ENCODE data around the gene NUFIP2.

DNA sequence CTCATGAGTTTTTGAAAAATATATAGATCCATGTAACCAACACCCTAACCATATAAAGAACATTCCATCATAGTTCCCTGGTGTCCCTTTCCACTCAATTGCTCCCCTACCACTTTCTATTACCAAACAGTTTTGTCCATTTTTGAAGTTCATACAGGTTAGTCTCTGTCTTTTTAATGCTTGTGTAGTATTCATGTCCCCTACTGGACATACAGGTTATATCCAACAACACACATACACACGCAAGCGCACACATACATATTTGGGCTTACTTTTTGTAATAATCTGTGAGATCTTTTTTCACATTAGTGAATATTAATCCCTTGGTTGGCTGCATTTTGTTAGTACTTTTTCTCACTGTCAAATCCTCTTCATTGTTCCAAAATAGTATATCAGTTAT lies 40.9 kb downstream of the NUFIP2 start:
- TF ChIP-seq CTCF (conservative IDR thresholded peaks at IDR 0.05), result no peak
- TF ChIP-seq ZFX (IDR thresholded peaks at IDR 0.05), result no peak
